Astrocyte (in vitro differentiated cells and primary cell): ENCODE measurements around the gene NPRL2.

ENCODE experiments used
- EZH2 ChIP-seq: IDR thresholded peaks from 2 replicates; pipeline ENCODE4 v1.6.1; 2012; ENCODE audit warnings: mild to moderate bottlenecking, low read length, inconsistent platforms; ENCODE audit not compliant: insufficient read depth
- TF ChIP-seq, protein P1 (sequence below): IDR thresholded peaks from 2 replicates; pipeline ENCODE4 v1.5.1; 2011; ENCODE audit warnings: low read depth, mild to moderate bottlenecking, inconsistent platforms, low read length, moderate library complexity; ENCODE audit not compliant: insufficient read depth

DNA sequence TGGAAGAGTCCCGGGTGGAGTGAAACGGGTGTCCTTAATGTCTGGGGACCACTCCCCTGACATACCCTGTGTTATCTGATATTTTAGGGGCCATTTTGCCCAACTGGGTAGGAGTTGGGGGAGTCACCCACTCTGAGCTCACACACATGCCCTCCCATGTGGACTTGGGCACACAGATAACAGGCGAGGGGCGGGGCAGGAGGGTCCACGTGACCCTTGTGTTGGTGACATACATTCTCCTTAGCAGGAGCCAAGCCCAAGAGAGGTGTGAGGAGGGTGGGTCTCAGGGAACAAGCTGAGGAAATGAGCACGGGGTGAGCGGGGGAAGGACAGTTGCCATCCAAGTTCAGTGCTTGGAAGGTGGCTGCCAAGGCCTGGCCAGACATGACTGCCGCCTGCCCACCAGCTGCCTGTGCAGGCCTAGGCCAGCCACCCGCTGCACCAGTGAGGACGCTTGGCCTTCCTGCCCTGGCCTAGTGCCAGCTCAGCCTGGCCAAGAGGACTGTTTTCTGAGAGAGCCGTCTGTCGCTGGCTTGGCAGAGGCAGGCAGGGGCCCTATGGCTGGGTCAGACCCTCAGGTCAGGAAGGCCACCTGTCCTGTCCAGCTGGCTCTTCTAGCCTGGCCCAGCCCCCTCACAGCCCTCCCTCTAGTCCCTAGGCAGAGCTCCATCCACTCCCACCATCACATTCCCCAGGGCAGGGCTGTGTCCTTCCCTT is 40.1 kb upstream of the NPRL2 start:
- TF ChIP-seq, protein P1, sequence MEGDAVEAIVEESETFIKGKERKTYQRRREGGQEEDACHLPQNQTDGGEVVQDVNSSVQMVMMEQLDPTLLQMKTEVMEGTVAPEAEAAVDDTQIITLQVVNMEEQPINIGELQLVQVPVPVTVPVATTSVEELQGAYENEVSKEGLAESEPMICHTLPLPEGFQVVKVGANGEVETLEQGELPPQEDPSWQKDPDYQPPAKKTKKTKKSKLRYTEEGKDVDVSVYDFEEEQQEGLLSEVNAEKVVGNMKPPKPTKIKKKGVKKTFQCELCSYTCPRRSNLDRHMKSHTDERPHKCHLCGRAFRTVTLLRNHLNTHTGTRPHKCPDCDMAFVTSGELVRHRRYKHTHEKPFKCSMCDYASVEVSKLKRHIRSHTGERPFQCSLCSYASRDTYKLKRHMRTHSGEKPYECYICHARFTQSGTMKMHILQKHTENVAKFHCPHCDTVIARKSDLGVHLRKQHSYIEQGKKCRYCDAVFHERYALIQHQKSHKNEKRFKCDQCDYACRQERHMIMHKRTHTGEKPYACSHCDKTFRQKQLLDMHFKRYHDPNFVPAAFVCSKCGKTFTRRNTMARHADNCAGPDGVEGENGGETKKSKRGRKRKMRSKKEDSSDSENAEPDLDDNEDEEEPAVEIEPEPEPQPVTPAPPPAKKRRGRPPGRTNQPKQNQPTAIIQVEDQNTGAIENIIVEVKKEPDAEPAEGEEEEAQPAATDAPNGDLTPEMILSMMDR, result no peak
- no peak for TF ChIP-seq EZH2
